RWPE2 (cell line): ENCODE results near the gene CTBP1.

Source experiments
- ATAC-seq: fragments of 200-7000 bp; cut with Tn5 transposase; 3 replicates; pipeline ENCODE4 v1.9.1; 2021; ENCODE audit warnings: low read depth
- DNase-seq: peaks from one replicate; pipeline ENCODE4 v3.0.0-alpha.2; 2020; ENCODE audit warnings: low spot score
- H3K27ac ChIP-seq: fragments of 450-650 bp; 2 replicates; pipeline ENCODE4 v1.5.1; 2017; ENCODE audit warnings: mild to moderate bottlenecking; ENCODE audit not compliant: poor library complexity, severe bottlenecking
- H3K27me3 ChIP-seq: fragments of 250-450 bp; sonication (Bioruptor Pico); 2 replicates; pipeline ENCODE4 v1.5.1; 2021; ENCODE audit warnings: mild to moderate bottlenecking, moderate library complexity; ENCODE audit not compliant: insufficient read depth, poor library complexity, severe bottlenecking
- H3K36me3 ChIP-seq: fragments of 250-450 bp; sonication (Bioruptor Pico); 2 replicates; pipeline ENCODE4 v1.5.1; 2020; ENCODE audit warnings: low read depth, mild to moderate bottlenecking, moderate library complexity
- H3K4me1 ChIP-seq: fragments of 250-450 bp; sonication (Bioruptor Pico); 2 replicates; pipeline ENCODE4 v1.5.1; 2021; ENCODE audit warnings: mild to moderate bottlenecking, moderate library complexity; ENCODE audit not compliant: insufficient read depth, poor library complexity, severe bottlenecking
- H3K4me3 ChIP-seq: fragments of 250-450 bp; sonication (Bioruptor Pico); 2 replicates; pipeline ENCODE4 v1.5.1; 2021; ENCODE audit warnings: mild to moderate bottlenecking, moderate library complexity; ENCODE audit not compliant: severe bottlenecking
- H3K9me3 ChIP-seq: fragments of 250-450 bp; sonication (Bioruptor Pico); 2 replicates; pipeline ENCODE4 v1.5.1; 2021; ENCODE audit warnings: mild to moderate bottlenecking, moderate library complexity; ENCODE audit not compliant: severe bottlenecking
- CTCF ChIP-seq: fragments of 450-650 bp; IDR thresholded peaks from one replicate; pipeline ENCODE4 v1.5.1; 2017; ENCODE audit warnings: mild to moderate bottlenecking, moderate library complexity; ENCODE audit not compliant: poor library complexity, severe bottlenecking

CTBP1 gene

GRCh38 chr4:1217366-1217765 lies 31.6 kb downstream of the CTBP1 start:
- Histone ChIP-seq H3K4me3 (no peak overlapping the region), H3K9me3 (no peaks in the 10 kb centered on the region), H3K27ac (no peak overlapping the region), H3K36me3 (peaks cover 85% of the 10 kb centered on the region), H3K27me3 (no peaks in the 10 kb centered on the region), H3K4me1 (no peaks in the 10 kb centered on the region)
- DNase-seq (no peak), ATAC-seq (no peak)
- TF ChIP-seq CTCF, result no peak

GRCh38 chr4:1216869-1217294 lies 32.0 kb downstream of the CTBP1 start:
- no peak for TF ChIP-seq CTCF
- Histone ChIP-seq H3K27ac (no peak overlapping the region), H3K9me3 (no peaks in the 10 kb centered on the region), H3K4me1 (no peaks in the 10 kb centered on the region), H3K4me3 (no peak overlapping the region), H3K27me3 (no peaks in the 10 kb centered on the region), H3K36me3 (peaks cover 86% of the 10 kb centered on the region)
- ATAC-seq (no peak), DNase-seq (no peak)

GRCh38 chr4:1216076-1216614 lies 32.8 kb downstream of the CTBP1 start:
- peaks cover 89% of the 10 kb centered on the region for H3K36me3 ChIP-seq
- DNase-seq, result no peak
- H3K4me3 ChIP-seq, result no peak overlapping the region
- ATAC-seq, result no peak
- no peaks in the 10 kb centered on the region for H3K4me1 ChIP-seq
- TF ChIP-seq CTCF, result no peak
- no peak overlapping the region for H3K27ac ChIP-seq
- no peaks in the 10 kb centered on the region for H3K27me3 ChIP-seq
- no peaks in the 10 kb centered on the region for H3K9me3 ChIP-seq

GRCh38 chr4:1215141-1216075 lies 33.5 kb downstream of the CTBP1 start:
- Histone ChIP-seq H3K4me1 (no peaks in the 10 kb centered on the region), H3K4me3 (no peak overlapping the region), H3K9me3 (no peaks in the 10 kb centered on the region), H3K27me3 (no peaks in the 10 kb centered on the region), H3K27ac (no peak overlapping the region), H3K36me3 (peaks cover 82% of the 10 kb centered on the region)
- no peak for DNase-seq
- ATAC-seq, result no peak
- TF ChIP-seq CTCF, result no peak
